H1 (cell line): ENCODE results near the gene SPSB2. TPM values are rescaled to one million over a fixed set of nuclear protein-coding genes. Genes with fewer than 3 reads are reported as not detected.

Experiments used
- CBX5 ChIP-seq: fragments of 300-800, 300-1000 bp; sonication (generic); IDR thresholded peaks from 2 replicates; pipeline ENCODE4 v1.7.1; 2016; ENCODE audit warnings: antibody characterized with exemption, low read length, low read depth
- KDM5A ChIP-seq: fragments of 200-600 bp; IDR thresholded peaks from 2 replicates; pipeline ENCODE4 v1.7.1; 2012; ENCODE audit warnings: mild to moderate bottlenecking, low read length, inconsistent platforms, mixed read lengths
- SIN3A ChIP-seq, 2 experiments: IDR thresholded peaks in 1 of 2; conservative IDR thresholded peaks in 1 of 2; 2 replicates each; pipeline ENCODE4 v1.6.1; 2011 to 2012; ENCODE audit warnings: low read length in 2 of 2, improper control_type of control experiment in 1 of 2, low read depth in 1 of 2, mild to moderate bottlenecking in 1 of 2
- SP4 ChIP-seq: IDR thresholded peaks from 2 replicates; pipeline ENCODE4 v1.6.1; 2012; ENCODE audit warnings: low read length, inconsistent platforms
- USF2 ChIP-seq: IDR thresholded peaks from 2 replicates; pipeline ENCODE4 v1.6.1; 2011; ENCODE audit warnings: low read length, improper control_type of control experiment
- polyA plus RNA-seq, 7 experiments: library from polyadenylated mRNA; depleted of rRNA in 3 of 7; stranded (reverse) in 5 of 7; unstranded in 2 of 7; fragments of >200 nt in 5 of 7; fragments of 200-250 nt in 2 of 7; gene quantifications; 1 replicate in 5 of 7; 2 replicates in 1 of 7; 4 replicates in 1 of 7; pipeline versions ENCODE4 v1.2.1 to v1.2.3, GENCODE V29; 2011 to 2013; ENCODE audit warnings: missing spikeins in 2 of 7, mixed read lengths in 2 of 7
- total RNA-seq: library from RNA; stranded (reverse); fragmentation: NEBNext Ultra II Directional; extraction: Animal tissue kit (Norgen Biotek cat#: 25700); gene quantifications from 2 replicates; pipeline ENCODE4 v1.2.1, GENCODE V29; 2021

Gene SPSB2
- total and polyA plus RNA-seq, 2 of the 8 experiments (the other 6 are each of a cell fraction or from before 2014, with no cell fraction given), result 13.0 to 23.2 TPM

DNA sequence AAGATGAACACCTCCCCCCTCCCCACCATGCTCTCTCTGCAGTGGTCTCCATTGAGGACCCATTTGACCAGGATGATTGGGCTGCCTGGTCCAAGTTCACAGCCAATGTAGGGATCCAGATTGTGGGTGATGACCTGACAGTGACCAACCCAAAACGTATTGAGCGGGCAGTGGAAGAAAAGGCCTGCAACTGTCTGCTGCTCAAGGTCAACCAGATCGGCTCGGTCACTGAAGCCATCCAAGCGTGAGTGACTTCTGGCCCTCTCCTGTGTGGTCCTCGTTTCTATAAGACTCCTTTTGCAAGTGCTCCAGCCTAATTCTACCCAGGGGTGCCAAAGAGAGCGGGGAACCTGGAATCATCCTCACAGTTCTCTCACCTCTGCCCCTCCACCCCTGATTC lies 48.4 kb upstream of the SPSB2 start (continued):
- no peak for TF ChIP-seq USF2
- TF ChIP-seq SIN3A (conservative IDR thresholded peaks at IDR 0.05 in 1 of 2, IDR thresholded peaks at IDR 0.05 in 1 of 2; ENCODE audit: low read depth in 1 of 2, low read length in 2 of 2), result no peak
- TF ChIP-seq KDM5A, result no peak
- no peak for TF ChIP-seq SP4
- TF ChIP-seq CBX5, result no peak
- TF ChIP-seq, all 59 proteins: peak for 0
